ENCODE results near the gene FAM228A. TPM values are rescaled to one million over a fixed set of nuclear protein-coding genes. Genes with fewer than 3 reads are reported as not detected.

The FAM228A gene
- total and polyA plus RNA-seq, 2 donors (not counting 3 experiments of a cell fraction or from before 2014, with no cell fraction given), result 0.36 to 1.00 TPM

DNA sequence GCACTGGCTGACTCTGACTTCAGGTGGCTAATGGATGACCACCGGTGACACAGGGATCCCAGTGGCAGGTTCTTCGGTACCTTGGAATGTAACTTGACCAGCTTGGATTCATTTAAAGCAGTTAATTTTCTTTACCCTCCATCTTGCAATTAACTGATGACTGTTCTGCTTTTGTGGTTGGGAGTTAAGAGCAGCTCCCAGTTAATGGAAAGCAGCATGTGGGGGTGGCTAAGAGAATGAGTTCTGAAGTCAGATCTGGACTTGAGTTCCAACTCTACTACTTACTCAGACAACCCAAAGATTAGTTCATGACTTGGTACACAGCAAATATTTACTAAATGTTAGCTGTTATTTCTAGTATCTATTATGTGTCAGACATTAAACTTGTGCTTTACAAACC is 58.5 kb downstream of the FAM228A start:
- no peaks in the 10 kb centered on the region for H3K4me1 ChIP-seq (ENCODE audit: control insufficient read depth, extremely low read depth, insufficient read depth, low read length)
- FAIRE-seq, result no peak
- no peak overlapping the region for H3K4me2 ChIP-seq (ENCODE audit: insufficient read depth, low read length)
- no peaks in the 10 kb centered on the region for H3K9me1 ChIP-seq (replicated peaks; ENCODE audit: control insufficient read depth, extremely low read depth, insufficient read depth, low read length)
- H4K20me1 ChIP-seq (replicated peaks; ENCODE audit: control insufficient read depth, extremely low read depth, insufficient read depth, low read length), result no peaks in the 10 kb centered on the region
- no peaks in the 10 kb centered on the region for H3K9me3 ChIP-seq (replicated peaks; ENCODE audit: control insufficient read depth, insufficient read depth, low read length)
- no peak overlapping the region for H3K9ac ChIP-seq (replicated peaks; ENCODE audit: extremely low read depth, insufficient read depth, low read length)
- no peaks in the 10 kb centered on the region for H3K27me3 ChIP-seq (ENCODE audit: control insufficient read depth in 2 of 2, insufficient read depth in 2 of 2, low read length in 2 of 2)
- no peaks in the 10 kb centered on the region for H3K36me3 ChIP-seq (ENCODE audit: control insufficient read depth in 2 of 2, extremely low read depth in 1 of 2, insufficient read depth in 2 of 2, low read length in 2 of 2)
- H3K4me3 ChIP-seq (replicated peaks in 1 of 3; ENCODE audit: insufficient read depth in 1 of 3, low read depth in 1 of 3, low read length in 3 of 3), result no peak overlapping the region
- CTCF ChIA-PET, result interaction anchor here (1.0 to 1.2 kb wide), 2 partner anchors 105 to 595 kb away, joined by 3 read pairs; no protein-coding TSS in a partner anchor
- BruUV-seq (replicated peaks), result no TSS peak
- TF ChIP-seq MYC (IDR thresholded peaks at IDR 0.05; ENCODE audit: low read depth, low read length) (no peak), POLR2A (IDR thresholded peaks at IDR 0.05; ENCODE audit: low read depth, low read length) (no peak), JUN (IDR thresholded peaks at IDR 0.05; ENCODE audit: borderline replicate concordance, insufficient read depth, insufficient read length, low read depth) (no peak), GATA2 (IDR thresholded peaks at IDR 0.05; ENCODE audit: insufficient read depth, insufficient read length, low read depth, low read length) (no peak), FOS (IDR thresholded peaks at IDR 0.05; ENCODE audit: borderline replicate concordance, insufficient read depth, low read length) (no peak), EZH2 (IDR thresholded peaks at IDR 0.05; ENCODE audit: borderline replicate concordance, low read depth, low read length, severe bottlenecking) (no peak), POLR2AphosphoS5 (IDR thresholded peaks at IDR 0.05; ENCODE audit: insufficient read depth, low read depth, low read length) (no peak)
- TF ChIP-seq, protein P1, sequence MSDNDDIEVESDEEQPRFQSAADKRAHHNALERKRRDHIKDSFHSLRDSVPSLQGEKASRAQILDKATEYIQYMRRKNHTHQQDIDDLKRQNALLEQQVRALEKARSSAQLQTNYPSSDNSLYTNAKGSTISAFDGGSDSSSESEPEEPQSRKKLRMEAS (IDR thresholded peaks at IDR 0.05; ENCODE audit: insufficient read depth, insufficient read length), result no peak
- TF ChIP-seq, protein P2, sequence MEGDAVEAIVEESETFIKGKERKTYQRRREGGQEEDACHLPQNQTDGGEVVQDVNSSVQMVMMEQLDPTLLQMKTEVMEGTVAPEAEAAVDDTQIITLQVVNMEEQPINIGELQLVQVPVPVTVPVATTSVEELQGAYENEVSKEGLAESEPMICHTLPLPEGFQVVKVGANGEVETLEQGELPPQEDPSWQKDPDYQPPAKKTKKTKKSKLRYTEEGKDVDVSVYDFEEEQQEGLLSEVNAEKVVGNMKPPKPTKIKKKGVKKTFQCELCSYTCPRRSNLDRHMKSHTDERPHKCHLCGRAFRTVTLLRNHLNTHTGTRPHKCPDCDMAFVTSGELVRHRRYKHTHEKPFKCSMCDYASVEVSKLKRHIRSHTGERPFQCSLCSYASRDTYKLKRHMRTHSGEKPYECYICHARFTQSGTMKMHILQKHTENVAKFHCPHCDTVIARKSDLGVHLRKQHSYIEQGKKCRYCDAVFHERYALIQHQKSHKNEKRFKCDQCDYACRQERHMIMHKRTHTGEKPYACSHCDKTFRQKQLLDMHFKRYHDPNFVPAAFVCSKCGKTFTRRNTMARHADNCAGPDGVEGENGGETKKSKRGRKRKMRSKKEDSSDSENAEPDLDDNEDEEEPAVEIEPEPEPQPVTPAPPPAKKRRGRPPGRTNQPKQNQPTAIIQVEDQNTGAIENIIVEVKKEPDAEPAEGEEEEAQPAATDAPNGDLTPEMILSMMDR (IDR thresholded peaks at IDR 0.05; ENCODE audit: extremely low read depth in 1 of 2, insufficient read depth in 1 of 2, low read depth in 1 of 2, low read length in 2 of 2), result no peak
- dilution Hi-C loops (cut with MboI; ENCODE audit: extremely low pct_ligation_motif_present, low sequenced_read_pairs), result no loop called here
- no peak overlapping the region for H3K27ac ChIP-seq (ENCODE audit: insufficient read depth, low read depth, low read length)
- H3K79me2 ChIP-seq (ENCODE audit: control insufficient read depth, insufficient read depth, low read length), result no peaks in the 10 kb centered on the region
- no peak overlapping the region for H2AFZ ChIP-seq (ENCODE audit: low read depth, low read length)
- DNase-seq (ENCODE audit: low read depth, low spot score), result no peak
- POLR2A ChIA-PET, result no interaction called here
- intact Hi-C loops (cut with micrococcal nuclease), result no loop called here
